Thyroid gland (tissue), 4 donors: ENCODE measurements around the gene NADSYN1. TPM values are rescaled to one million over a fixed set of nuclear protein-coding genes. Genes with fewer than 3 reads are reported as not detected.

ENCODE experiments used
- DNase-seq, 2 donors: peaks; one replicate each; pipeline ENCODE4 v3.0.0-alpha.2; 2019
- H3K27ac ChIP-seq, 3 donors: fragments of 200-600 bp; sonication (generic); 1 replicate in 2 of 3; 2 replicates in 1 of 3; pipeline ENCODE4 v1.5.1; 2016 to 2019; ENCODE audit warnings: mild to moderate bottlenecking in 1 of 3, moderate library complexity in 1 of 3
- H3K27me3 ChIP-seq: fragments of 200-600 bp; sonication (generic); one replicate; pipeline ENCODE4 v1.5.1; 2019
- H3K36me3 ChIP-seq, 2 donors: fragments of 200-600 bp; sonication (generic); one replicate each; pipeline ENCODE4 v1.5.1; 2016 to 2019
- H3K4me1 ChIP-seq, 2 donors: fragments of 200-600 bp; sonication (generic); one replicate each; pipeline ENCODE4 v1.5.1; 2017 to 2019
- H3K4me3 ChIP-seq, 3 donors: fragments of 200-600 bp; sonication (generic); replicated peaks in 1 of 3; 1 replicate in 2 of 3; 2 replicates in 1 of 3; pipeline ENCODE4 v1.5.1; 2016; ENCODE audit warnings: mild to moderate bottlenecking in 1 of 3
- H3K9me3 ChIP-seq: fragments of 200-600 bp; sonication (generic); one replicate; pipeline ENCODE4 v1.5.1; 2017
- CTCF ChIP-seq, 6 experiments: fragments of 200-600 bp in 3 of 6; fragments of 450-650 bp in 3 of 6; sonication (generic) in 3 of 6; IDR thresholded peaks; one replicate each; pipeline ENCODE4 v1.5.1; 2016 to 2019; ENCODE audit warnings: antibody characterized with exemption in 6 of 6, mild to moderate bottlenecking in 2 of 6, inconsistent platforms in 1 of 6, moderate library complexity in 1 of 6
- POLR2A ChIP-seq, 2 donors: fragments of 450-650 bp; IDR thresholded peaks; one replicate each; pipeline ENCODE4 v1.6.1; 2017; ENCODE audit warnings: antibody characterized with exemption in 2 of 2, mild to moderate bottlenecking in 2 of 2, moderate library complexity in 1 of 2
- WGBS, 2 donors: methylation state at CpG; one replicate each; pipeline ENCODE4 v1.1.5; 2017; 5-methylcytosine and 5-hydroxymethylcytosine counted together
- intact Hi-C: fragments of 100-400 bp; cut with DNase I; formaldehyde crosslinking; loops from one replicate; pipeline ENCODE4 v1.15.1; 2023
- total RNA-seq, 4 donors: library from RNA; depleted of rRNA; stranded (reverse); fragments of >200 nt; gene quantifications; one replicate each; pipeline ENCODE4 v1.2.3, GENCODE V29; 2016

The NADSYN1 gene
- total RNA-seq, 4 donors from 2014 or later, result 41.9 to 102 (median 54.7) TPM

- DNase-seq, result no peak
- Histone ChIP-seq H3K4me1 (no peaks in the 10 kb centered on the region), H3K4me3 (no peak overlapping the region), H3K9me3 (no peaks in the 10 kb centered on the region), H3K36me3 (peaks cover 38 to 49% of the 10 kb centered on the region in 2 donors), H3K27ac (no peak overlapping the region), H3K27me3 (no peaks in the 10 kb centered on the region)
- 93 to 98% methylated on average over 21 to 23 of the region's 23 CpGs for WGBS, 2 donors
- TF ChIP-seq POLR2A (IDR thresholded peaks at IDR 0.05), result no peak
- TF ChIP-seq CTCF (IDR thresholded peaks at IDR 0.05), result no peak
- intact Hi-C loops, result no loop called here
Observed at GRCh38 chr11:71484248-71485062, 31.5 kb downstream of the NADSYN1 start.

- no peak for DNase-seq
Observed at GRCh38 chr11:71485063-71485399, 32.0 kb downstream of the NADSYN1 start.

GRCh38 chr11:71485466-71485865, 32.5 kb downstream of the NADSYN1 start:
- intact Hi-C loops, result no loop called here
- no peak overlapping the region for H3K4me3 ChIP-seq
- no peaks in the 10 kb centered on the region for H3K4me1 ChIP-seq
- no peak for DNase-seq
- peaks cover 33 to 43% of the 10 kb centered on the region in 2 donors for H3K36me3 ChIP-seq
- WGBS, 2 donors, result 96 to 97% methylated on average over 17 to 18 of the region's 18 CpGs
- no peaks in the 10 kb centered on the region for H3K27me3 ChIP-seq
- H3K27ac ChIP-seq, result no peak overlapping the region
- no peak for TF ChIP-seq CTCF (IDR thresholded peaks at IDR 0.05)
- no peak for TF ChIP-seq POLR2A (IDR thresholded peaks at IDR 0.05)
- H3K9me3 ChIP-seq, result no peaks in the 10 kb centered on the region

More at GRCh38 chr11:71485063-71485399, 32.0 kb downstream of the NADSYN1 start:
- Histone ChIP-seq H3K27ac (no peak overlapping the region), H3K4me3 (no peak overlapping the region), H3K27me3 (no peaks in the 10 kb centered on the region), H3K9me3 (no peaks in the 10 kb centered on the region), H3K4me1 (no peaks in the 10 kb centered on the region), H3K36me3 (peaks cover 37 to 44% of the 10 kb centered on the region in 2 donors)
- intact Hi-C loops, result no loop called here
- TF ChIP-seq POLR2A (IDR thresholded peaks at IDR 0.05), result no peak
- TF ChIP-seq CTCF (IDR thresholded peaks at IDR 0.05), result no peak
- 86 to 100% methylated on average over 3 to 6 of the region's 6 CpGs for WGBS, 2 donors

GRCh38 chr11:71486320-71486719, 33.3 kb downstream of the NADSYN1 start:
- H3K36me3 ChIP-seq, result peaks cover 32 to 39% of the 10 kb centered on the region in 2 donors
- no peaks in the 10 kb centered on the region for H3K4me1 ChIP-seq
- DNase-seq, result no peak
- TF ChIP-seq CTCF (IDR thresholded peaks at IDR 0.05) (no peak), POLR2A (IDR thresholded peaks at IDR 0.05) (no peak)
- no peaks in the 10 kb centered on the region for H3K9me3 ChIP-seq
- no peaks in the 10 kb centered on the region for H3K27me3 ChIP-seq
- no peak overlapping the region for H3K27ac ChIP-seq
- 96 to 100% methylated on average over 1 of the region's 1 CpG for WGBS, 2 donors
- intact Hi-C loops, result no loop called here
- no peak overlapping the region for H3K4me3 ChIP-seq

- Histone ChIP-seq H3K27me3 (no peaks in the 10 kb centered on the region), H3K9me3 (no peaks in the 10 kb centered on the region), H3K27ac (no peak overlapping the region), H3K4me1 (no peaks in the 10 kb centered on the region), H3K36me3 (peaks cover 21 to 28% of the 10 kb centered on the region in 2 donors), H3K4me3 (no peak overlapping the region)
- 83 to 89% methylated on average over 6 of the region's 6 CpGs for WGBS, 2 donors
- TF ChIP-seq POLR2A (IDR thresholded peaks at IDR 0.05) (no peak), CTCF (IDR thresholded peaks at IDR 0.05) (no peak)
- no peak for DNase-seq
- intact Hi-C loops, result no loop called here
Observed at GRCh38 chr11:71488681-71489270, 35.8 kb downstream of the NADSYN1 start.
